ENCODE measurements around the gene SAMD9L. TPM values are rescaled to one million over a fixed set of nuclear protein-coding genes. Genes with fewer than 3 reads are reported as not detected.

Gene SAMD9L
- total RNA-seq, 1 donor from 2014 or later: 0.69 TPM

GRCh38 chr7:93115796-93116195 lies 32.4 kb downstream of the SAMD9L start:
- TF ChIP-seq, protein P1, sequence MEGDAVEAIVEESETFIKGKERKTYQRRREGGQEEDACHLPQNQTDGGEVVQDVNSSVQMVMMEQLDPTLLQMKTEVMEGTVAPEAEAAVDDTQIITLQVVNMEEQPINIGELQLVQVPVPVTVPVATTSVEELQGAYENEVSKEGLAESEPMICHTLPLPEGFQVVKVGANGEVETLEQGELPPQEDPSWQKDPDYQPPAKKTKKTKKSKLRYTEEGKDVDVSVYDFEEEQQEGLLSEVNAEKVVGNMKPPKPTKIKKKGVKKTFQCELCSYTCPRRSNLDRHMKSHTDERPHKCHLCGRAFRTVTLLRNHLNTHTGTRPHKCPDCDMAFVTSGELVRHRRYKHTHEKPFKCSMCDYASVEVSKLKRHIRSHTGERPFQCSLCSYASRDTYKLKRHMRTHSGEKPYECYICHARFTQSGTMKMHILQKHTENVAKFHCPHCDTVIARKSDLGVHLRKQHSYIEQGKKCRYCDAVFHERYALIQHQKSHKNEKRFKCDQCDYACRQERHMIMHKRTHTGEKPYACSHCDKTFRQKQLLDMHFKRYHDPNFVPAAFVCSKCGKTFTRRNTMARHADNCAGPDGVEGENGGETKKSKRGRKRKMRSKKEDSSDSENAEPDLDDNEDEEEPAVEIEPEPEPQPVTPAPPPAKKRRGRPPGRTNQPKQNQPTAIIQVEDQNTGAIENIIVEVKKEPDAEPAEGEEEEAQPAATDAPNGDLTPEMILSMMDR (conservative IDR thresholded peaks at IDR 0.05; ENCODE audit: low read depth, low read length): no peak
- no peak overlapping the region for H3K4me3 ChIP-seq (ENCODE audit: low read depth, low read length)
- DNase-seq (ENCODE audit: low read depth): no peak

DNA sequence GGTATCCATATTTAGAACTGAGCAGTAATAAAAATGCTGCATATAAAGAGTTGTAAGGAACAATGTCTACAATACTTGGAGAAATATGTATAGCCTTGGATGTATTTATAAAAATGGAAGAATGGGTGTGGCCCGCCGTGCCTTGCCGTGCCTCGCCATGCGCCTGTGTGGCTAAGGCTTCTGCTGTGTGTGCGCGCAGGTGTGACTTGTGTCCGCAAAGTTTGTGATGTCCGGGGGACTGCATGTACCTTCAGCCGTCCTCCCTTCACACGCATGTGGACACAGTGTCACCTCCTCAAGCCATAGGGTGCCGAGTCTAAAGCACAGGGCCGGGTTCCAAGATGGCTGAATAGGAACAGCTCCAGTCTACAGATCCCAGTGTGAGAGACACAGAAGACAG lies 40.2 kb downstream of the SAMD9L start:
- TF ChIP-seq, protein P1 (conservative IDR thresholded peaks at IDR 0.05; ENCODE audit: low read depth, low read length): no peak
- H3K4me3 ChIP-seq (ENCODE audit: low read depth, low read length): no peak overlapping the region
- no peak for DNase-seq (ENCODE audit: low read depth)

DNA sequence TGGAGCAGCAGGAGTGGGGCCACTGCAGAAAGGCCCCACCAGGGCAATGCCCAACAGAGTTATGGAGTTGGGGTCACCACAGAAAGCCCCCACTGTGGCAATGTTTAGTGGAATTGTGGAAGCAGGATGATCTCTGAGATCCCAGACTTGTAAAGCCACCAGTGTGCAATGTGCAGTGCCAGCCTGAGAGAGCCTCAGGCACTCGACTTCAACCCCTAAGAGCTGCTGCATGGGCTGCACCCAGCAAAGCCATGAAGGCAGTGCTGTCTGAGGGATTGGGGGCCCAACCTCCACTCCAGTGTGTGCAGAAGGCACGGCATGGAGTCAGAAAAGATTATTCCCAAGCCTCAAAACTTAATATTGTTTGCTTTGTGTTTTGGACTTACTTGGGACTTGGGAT lies 50.8 kb downstream of the SAMD9L start:
- TF ChIP-seq, protein P1 (conservative IDR thresholded peaks at IDR 0.05; ENCODE audit: low read depth, low read length): no peak
- no peak overlapping the region for H3K4me3 ChIP-seq (ENCODE audit: low read depth, low read length)

DNA sequence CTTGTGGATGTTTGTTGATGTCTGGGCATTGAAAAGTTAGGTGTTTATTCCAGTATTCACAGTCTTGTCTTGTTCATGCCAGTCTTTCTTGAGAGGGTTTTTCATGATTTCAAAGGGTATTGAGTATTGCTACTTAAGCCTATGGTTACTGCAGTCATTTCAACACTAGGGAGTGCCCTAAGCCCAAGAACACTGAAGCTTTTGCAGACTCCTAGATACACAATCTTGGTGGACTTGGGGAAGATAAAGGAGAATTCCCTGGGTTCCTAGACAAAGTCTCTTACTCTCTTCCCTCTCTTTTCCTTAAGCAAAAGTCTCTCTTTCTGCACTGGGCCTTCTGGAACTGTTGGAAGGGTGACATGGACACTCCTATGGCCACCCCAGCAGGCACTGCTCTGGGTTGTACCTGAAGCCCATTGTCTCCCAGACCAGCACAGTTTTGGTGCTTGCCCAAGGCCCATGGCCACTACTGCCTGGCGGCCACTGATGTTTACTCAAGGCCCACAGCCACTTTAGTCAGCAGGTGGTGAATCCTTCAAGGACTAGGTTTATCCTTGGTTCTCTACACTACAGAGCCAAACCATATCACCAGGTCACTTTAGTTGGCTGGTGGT lies 55.3 kb downstream of the SAMD9L start:
- DNase-seq (ENCODE audit: low read depth): peak; percentile 12
- no peak overlapping the region for H3K4me3 ChIP-seq (ENCODE audit: low read depth, low read length)
- TF ChIP-seq, protein P1 (conservative IDR thresholded peaks at IDR 0.05; ENCODE audit: low read depth, low read length): peak; percentile 70

More for the DNA sequence above, 50.8 kb downstream of the SAMD9L start:
- no peak for DNase-seq (ENCODE audit: low read depth)

Other genes starting within 250 kb of the SAMD9L start
- gene SAMD9, start 30.4 kb downstream of the SAMD9L start, total RNA-seq: 0.87 and 1.7 TPM in 2 replicates
- not detected in 2 replicates for gene HEPACAM2, start 78.1 kb upstream of the SAMD9L start, total RNA-seq
- gene VPS50, start 84.0 kb upstream of the SAMD9L start, total RNA-seq: 14.6 and 16.2 TPM in 2 replicates